HepG2 (cell line): ENCODE data around the gene TPGS1. TPM values are rescaled to one million over a fixed set of nuclear protein-coding genes. Genes with fewer than 3 reads are reported as not detected.

Experiments
- AKAP8 ChIP-seq: sonication (generic); formaldehyde crosslinking; IDR thresholded peaks from 2 replicates; pipeline ENCODE4 v1.5.1; 2020; ENCODE audit warnings: mild to moderate bottlenecking, missing genetic modification reagents
- ARHGAP35 ChIP-seq: sonication (generic); formaldehyde crosslinking; IDR thresholded peaks from 2 replicates; pipeline ENCODE4 v1.9.0; 2022; ENCODE audit warnings: mild to moderate bottlenecking, inconsistent platforms, moderate library complexity, missing genetic modification reagents, borderline replicate concordance
- ATF2 ChIP-seq: sonication (generic); formaldehyde crosslinking; IDR thresholded peaks from 2 replicates; pipeline ENCODE4 v1.4.0; 2020; ENCODE audit warnings: missing genetic modification reagents
- BCL6 ChIP-seq: IDR thresholded peaks from 2 replicates; pipeline ENCODE4 v1.6.1; 2016; ENCODE audit warnings: missing genetic modification reagents, missing compliant biosample characterization
- CEBPG ChIP-seq: IDR thresholded peaks from 2 replicates; pipeline ENCODE4 v1.6.1; 2016
- E2F2 ChIP-seq: sonication (generic); formaldehyde crosslinking; IDR thresholded peaks from 2 replicates; pipeline ENCODE4 v1.4.0; 2020; ENCODE audit warnings: missing genetic modification reagents, borderline replicate concordance
- GATA4 ChIP-seq: sonication (generic); IDR thresholded peaks from 2 replicates; pipeline ENCODE4 v1.6.1; 2016; ENCODE audit warnings: antibody characterized with exemption, low read depth, borderline replicate concordance
- MLX ChIP-seq: IDR thresholded peaks from 2 replicates; pipeline ENCODE4 v1.6.1; 2016
- SIX1 ChIP-seq: sonication (generic); formaldehyde crosslinking; IDR thresholded peaks from 2 replicates; pipeline ENCODE4 v1.4.0; 2020; ENCODE audit warnings: missing genetic modification reagents, borderline replicate concordance
- SP140L ChIP-seq: sonication (generic); formaldehyde crosslinking; IDR thresholded peaks from 2 replicates; pipeline ENCODE4 v1.4.0; 2020; ENCODE audit warnings: missing genetic modification reagents, borderline replicate concordance
- THYN1 ChIP-seq: sonication (generic); formaldehyde crosslinking; IDR thresholded peaks from 2 replicates; pipeline ENCODE4 v1.8.1; 2023; ENCODE audit warnings: low read depth, mild to moderate bottlenecking, moderate library complexity, missing genetic modification reagents, borderline replicate concordance
- USF2 ChIP-seq, 2 experiments: sonication (generic) in 1 of 2; formaldehyde crosslinking in 1 of 2; IDR thresholded peaks; 2 replicates each; pipeline versions ENCODE4 v1.5.1 to v1.6.1; 2011 to 2020; ENCODE audit warnings: borderline replicate concordance in 1 of 2, low read depth in 1 of 2, low read length in 1 of 2, mild to moderate bottlenecking in 1 of 2, missing genetic modification reagents in 1 of 2, moderate library complexity in 1 of 2
- ZKSCAN8 ChIP-seq: IDR thresholded peaks from 2 replicates; pipeline ENCODE4 v1.6.1; 2016; ENCODE audit warnings: borderline replicate concordance, missing genetic modification reagents, missing compliant biosample characterization
- ZNF317 ChIP-seq: sonication (generic); formaldehyde crosslinking; IDR thresholded peaks from 2 replicates; pipeline ENCODE4 v1.5.0; 2020; ENCODE audit warnings: mild to moderate bottlenecking, missing genetic modification reagents
- ZNF549 ChIP-seq: sonication (generic); formaldehyde crosslinking; IDR thresholded peaks from 2 replicates; pipeline ENCODE4 v1.5.0; 2020; ENCODE audit warnings: missing genetic modification reagents
- ZNF629 ChIP-seq: sonication (generic); formaldehyde crosslinking; conservative IDR thresholded peaks from 2 replicates; pipeline ENCODE4 v1.5.0; 2020; ENCODE audit warnings: missing genetic modification reagents
- ZNF766 ChIP-seq: sonication (generic); formaldehyde crosslinking; IDR thresholded peaks from 2 replicates; pipeline ENCODE4 v1.5.0; 2020; ENCODE audit warnings: missing genetic modification reagents, borderline replicate concordance
- ZNF839 ChIP-seq: sonication (generic); formaldehyde crosslinking; IDR thresholded peaks from 2 replicates; pipeline ENCODE4 v1.4.0; 2020; ENCODE audit warnings: missing genetic modification reagents, mild to moderate bottlenecking, borderline replicate concordance
- ZUFSP ChIP-seq: sonication (generic); formaldehyde crosslinking; IDR thresholded peaks from 2 replicates; pipeline ENCODE4 v1.9.0; 2021; ENCODE audit warnings: missing genetic modification reagents, mild to moderate bottlenecking, borderline replicate concordance
- polyA plus RNA-seq, 8 experiments: library from polyadenylated mRNA; depleted of rRNA in 3 of 8; stranded (reverse) in 7 of 8; unstranded in 1 of 8; fragments of >200 nt; fragmentation: Illumina TruSeq in 4 of 8; extraction: Trizol in 4 of 8; gene quantifications; 2 replicates each; pipeline versions ENCODE4 v1.2.1 to v1.2.3, GENCODE V29; 2011 to 2016; ENCODE audit warnings: low read depth in 4 of 8, missing spikeins in 1 of 8, mixed read lengths in 1 of 8; ENCODE audit not compliant: insufficient read depth in 1 of 8
- total RNA-seq, 5 experiments: library from RNA; depleted of rRNA; stranded (reverse); fragments of >200 nt; fragmentation: Illumina TruSeq; extraction: Trizol; gene quantifications; 2 replicates each; pipeline ENCODE4 v1.2.3, GENCODE V29; 2016; ENCODE audit warnings: low read depth in 1 of 5

Gene TPGS1
- total and polyA plus RNA-seq, 2 of the 13 experiments (the other 11 are each of a cell fraction or from before 2014, with no cell fraction given): 1.1 to 6.2 TPM

GRCh38 chr19:507286-508203 lies at the start of gene TPGS1 (continued):
- TF ChIP-seq USF2 (IDR thresholded peaks at IDR 0.05; ENCODE audit: low read depth, low read length): no peak
- no peak for TF ChIP-seq USF2 (CRISPR knock-in tag; IDR thresholded peaks at IDR 0.05; ENCODE audit: borderline replicate concordance)
- TF ChIP-seq THYN1 (CRISPR knock-in tag): no peak
- peak; percentile 35; the same call in 1 of the 2 replicates for TF ChIP-seq E2F2 (CRISPR knock-in tag)
- TF ChIP-seq ZNF317 (CRISPR knock-in tag): peak; percentile 52; the same call in 1 of the 2 replicates
- peak; percentile 13; the same call in 1 of the 2 replicates for TF ChIP-seq ATF2
- TF ChIP-seq SIX1 (CRISPR knock-in tag): no peak
- peak; percentile 15; the same call in 1 of the 2 replicates for TF ChIP-seq ARHGAP35 (CRISPR knock-in tag)
- TF ChIP-seq CEBPG: no peak
- no peak for TF ChIP-seq ZNF549 (CRISPR knock-in tag)
- TF ChIP-seq SP140L (CRISPR knock-in tag): no peak; the same call in 1 of the 2 replicates
- TF ChIP-seq ZKSCAN8: no peak
- TF ChIP-seq MLX (CRISPR knock-in tag): no peak
- TF ChIP-seq ZNF629 (CRISPR knock-in tag): no peak
- no peak for TF ChIP-seq ZNF766 (CRISPR knock-in tag)
- peak; percentile 62; the same call in 1 of the 2 replicates for TF ChIP-seq AKAP8 (CRISPR knock-in tag)
- TF ChIP-seq BCL6 (CRISPR knock-in tag): peak; percentile 3; the same call in 1 of the 2 replicates
- no peak for TF ChIP-seq ZUFSP
- no peak for TF ChIP-seq GATA4
- peak; percentile 36; the same call in 1 of the 2 replicates for TF ChIP-seq ZNF839
